GM12878 (cell line): ENCODE measurements around the gene GFRA1. TPM values are rescaled to one million over a fixed set of nuclear protein-coding genes. Genes with fewer than 3 reads are reported as not detected.

ENCODE experiments used
- ATAC-seq: fragments of 200-7000 bp; cut with Tn5 transposase; 3 replicates; pipeline ENCODE4 v1.9.1; 2020; ENCODE audit warnings: mild to moderate bottlenecking, moderate library complexity
- BruUV-seq: library from RNA; stranded (reverse); fragments of 400-500 nt; replicated peaks from 2 replicates; lab custom pipeline; 2021; lab: Mats Ljungman, UMichigan
- CTCF ChIA-PET: fragments of 300-600 bp; sonication (Branson Sonifier 250); formaldehyde crosslinking; extraction: SDS; loops from one replicate; lab custom pipeline; 2021; ENCODE audit warnings: inconsistent platforms; lab: Yijun Ruan, JAX
- POLR2A ChIA-PET: fragments of 350-600 bp; formaldehyde crosslinking; extraction: SDS; loops from one replicate; lab custom pipeline; 2021; ENCODE audit warnings: inconsistent platforms; lab: Charles Lee
- RAD21 ChIA-PET: fragments of 300-600 bp; sonication (Branson Sonifier 250); formaldehyde crosslinking; loops from one replicate; lab custom pipeline; 2023; ENCODE audit warnings: antibody characterized with exemption; ENCODE audit not compliant: unreplicated experiment; lab: Charles Lee
- SMC1A ChIA-PET: fragments of 300-600 bp; sonication (Branson Sonifier 250); formaldehyde crosslinking; loops from one replicate; lab custom pipeline; 2023; ENCODE audit not compliant: unreplicated experiment, uncharacterized antibody; lab: Charles Lee
- DNase-seq: peaks from one replicate; pipeline ENCODE4 v3.0.0-alpha.2; 2011; ENCODE audit warnings: low read depth, low spot score
- FAIRE-seq: peaks from 3 replicates; lab custom pipeline; 2011; peaks lifted over from hg19 to GRCh38; lab: Jason Lieb, UNC
- H2AFZ ChIP-seq: 2 replicates; pipeline ENCODE4 v1.6.0; 2011; ENCODE audit warnings: low read depth, low read length, control low read depth; ENCODE audit not compliant: control insufficient read depth
- H3K27ac ChIP-seq: 2 replicates; pipeline ENCODE4 v1.5.1; 2011; ENCODE audit warnings: control low read depth; ENCODE audit not compliant: control insufficient read depth, insufficient read depth
- H3K27me3 ChIP-seq, 2 experiments: replicated peaks in 1 of 2; 2 replicates each; pipeline versions ENCODE4 v1.6.0 to v1.6.1; 2011; ENCODE audit warnings: low read length in 1 of 2; ENCODE audit not compliant: control insufficient read depth in 2 of 2, insufficient read depth in 2 of 2
- H3K36me3 ChIP-seq, 2 experiments: 2 replicates each; pipeline ENCODE4 v1.5.1; 2011; ENCODE audit warnings: low read length in 1 of 2; ENCODE audit not compliant: control insufficient read depth in 2 of 2, insufficient read depth in 2 of 2
- H3K4me1 ChIP-seq: 2 replicates; pipeline ENCODE4 v1.6.1; 2011; ENCODE audit warnings: mild to moderate bottlenecking, low read length, moderate library complexity, mixed read lengths; ENCODE audit not compliant: control insufficient read depth, insufficient read depth
- H3K4me2 ChIP-seq: 2 replicates; pipeline ENCODE4 v1.6.0; 2011; ENCODE audit warnings: control low read depth; ENCODE audit not compliant: control insufficient read depth, insufficient read depth
- H3K4me3 ChIP-seq: fragments of 200-600 bp; sonication (generic); 2 replicates; pipeline ENCODE4 v1.5.1; 2016
- H3K79me2 ChIP-seq: 2 replicates; pipeline ENCODE4 v1.6.0; 2011; ENCODE audit warnings: low read length; ENCODE audit not compliant: control insufficient read depth, insufficient read depth
- H3K9ac ChIP-seq: 2 replicates; pipeline ENCODE4 v1.8.0; 2011; ENCODE audit warnings: low read length, control low read depth, mixed read lengths; ENCODE audit not compliant: control insufficient read depth, insufficient read depth
- H3K9me3 ChIP-seq: replicated peaks from 3 replicates; pipeline ENCODE4 v1.5.1; 2011; ENCODE audit warnings: mild to moderate bottlenecking, low read length; ENCODE audit not compliant: control insufficient read depth, insufficient read depth
- H4K20me1 ChIP-seq: 2 replicates; pipeline ENCODE4 v1.6.0; 2011; ENCODE audit not compliant: control insufficient read depth, insufficient read depth
- BHLHE40 ChIP-seq, 2 experiments: fragments of 450-650 bp in 1 of 2; IDR thresholded peaks; 2 replicates each; pipeline ENCODE4 v1.6.1; 2011 to 2017; ENCODE audit warnings: low read depth in 2 of 2, borderline replicate concordance in 1 of 2, improper control_type of control experiment in 1 of 2, low read length in 1 of 2, mild to moderate bottlenecking in 1 of 2
- CREM ChIP-seq: IDR thresholded peaks from 2 replicates; pipeline ENCODE4 v1.6.1; 2014; ENCODE audit warnings: antibody characterized with exemption, low read depth
- EED ChIP-seq: sonication (generic); IDR thresholded peaks from 2 replicates; pipeline ENCODE4 v1.6.1; 2016; ENCODE audit warnings: antibody characterized with exemption, low read depth
- ESRRA ChIP-seq: IDR thresholded peaks from 2 replicates; pipeline ENCODE4 v1.6.1; 2012; ENCODE audit warnings: mild to moderate bottlenecking, low read length, improper control_type of control experiment
- FOXK2 ChIP-seq: fragments of 450-650 bp; IDR thresholded peaks from 2 replicates; pipeline ENCODE4 v1.6.1; 2017; ENCODE audit warnings: mild to moderate bottlenecking, moderate library complexity
- HDGF ChIP-seq: fragments of 450-650 bp; IDR thresholded peaks from 2 replicates; pipeline ENCODE4 v1.6.1; 2016; ENCODE audit warnings: antibody characterized with exemption
- HSF1 ChIP-seq: fragments of 150-350 bp; IDR thresholded peaks from 2 replicates; pipeline ENCODE4 v1.6.1; 2014; ENCODE audit warnings: mild to moderate bottlenecking, low read depth, low read length
- PAX8 ChIP-seq: fragments of 450-650 bp; IDR thresholded peaks from 2 replicates; pipeline ENCODE4 v1.6.1; 2017; ENCODE audit warnings: mild to moderate bottlenecking, moderate library complexity
- POLR2AphosphoS2 ChIP-seq: IDR thresholded peaks from 2 replicates; pipeline ENCODE4 v1.6.1; 2011; ENCODE audit warnings: low read depth, mild to moderate bottlenecking, low read length, improper control_type of control experiment, moderate library complexity
- SMAD1 ChIP-seq: fragments of 450-650 bp; IDR thresholded peaks from 2 replicates; pipeline ENCODE4 v1.6.1; 2018; ENCODE audit warnings: mild to moderate bottlenecking, low read depth; ENCODE audit not compliant: partially characterized antibody
- SMARCA5 ChIP-seq: fragments of 450-650 bp; IDR thresholded peaks from 2 replicates; pipeline ENCODE4 v1.6.1; 2017; ENCODE audit warnings: mild to moderate bottlenecking
- SUPT20H ChIP-seq: IDR thresholded peaks from 2 replicates; pipeline ENCODE4 v1.6.1; 2011; ENCODE audit warnings: low read depth, mild to moderate bottlenecking, low read length, moderate library complexity, borderline replicate concordance; ENCODE audit not compliant: control insufficient read depth
- TARDBP ChIP-seq: IDR thresholded peaks from 2 replicates; pipeline ENCODE4 v1.6.1; 2016; ENCODE audit warnings: borderline replicate concordance
- TCF12 ChIP-seq: IDR thresholded peaks from 2 replicates; pipeline ENCODE4 v1.6.1; 2011; ENCODE audit warnings: low read depth, mild to moderate bottlenecking, low read length
- USF1 ChIP-seq: IDR thresholded peaks from 2 replicates; pipeline ENCODE4 v1.6.1; 2011; ENCODE audit warnings: borderline replicate concordance, low read depth, mild to moderate bottlenecking, moderate library complexity, mixed read lengths, low read length; ENCODE audit not compliant: insufficient read depth; ENCODE audit errors: extremely low read length
- WGBS: methylation state at CpG from one replicate; pipeline ENCODE4 v1.1.6; 2016; ENCODE audit warnings: low lambda C conversion rate; ENCODE audit not compliant: insufficient replicate concordance, insufficient coverage; ENCODE audit errors: missing lambda C conversion rate; 5-methylcytosine and 5-hydroxymethylcytosine counted together
- in situ Hi-C: fragments of 300-500 bp; cut with MboI; formaldehyde crosslinking; loops from 9 replicates; pipeline ENCODE4 v1.14.3; 2018; ENCODE audit warnings: mixed read lengths
- intact Hi-C: fragments of 100-400 bp; cut with micrococcal nuclease; formaldehyde crosslinking; loops from one replicate; pipeline ENCODE4 v1.14.2; 2022; ENCODE audit not compliant: unreplicated experiment
- polyA plus RNA-seq, 11 experiments: library from polyadenylated mRNA; depleted of rRNA in 4 of 11; unstranded in 6 of 11; stranded (reverse) in 5 of 11; fragments of >200 nt; fragmentation: Nextera tagmentation in 4 of 11; fragmentation: Illumina TruSeq in 1 of 11; extraction: Ambion mirVana in 4 of 11; extraction: Trizol in 1 of 11; gene quantifications; 1 replicate in 1 of 11; 2 replicates in 10 of 11; pipeline versions ENCODE4 v1.2.1 to v1.2.3, GENCODE V29; 2011 to 2016; ENCODE audit warnings: inconsistent platforms in 2 of 11, missing spikeins in 2 of 11, low read depth in 1 of 11
- total RNA-seq, 4 experiments: library from RNA; depleted of rRNA in 3 of 4; stranded (reverse); fragments of >200 nt in 3 of 4; fragmentation: Illumina TruSeq in 1 of 4; extraction: Trizol in 1 of 4; gene quantifications; 2 replicates each; pipeline versions ENCODE4 v1.2.1 to v1.2.3, GENCODE V29; 2013 to 2021

GFRA1 gene
- total and polyA plus RNA-seq, 10 of the 15 experiments (the other 5 are each of a cell fraction or from before 2014, with no cell fraction given) = 0.05 to 0.19 TPM; not detected in 8

- no peak for TF ChIP-seq BHLHE40 (IDR thresholded peaks at IDR 0.05; ENCODE audit: borderline replicate concordance in 1 of 2, low read depth in 2 of 2, low read length in 1 of 2)
- no peak for TF ChIP-seq ESRRA
- no peak for TF ChIP-seq PAX8
- TF ChIP-seq TCF12 = no peak
- TF ChIP-seq, all 136 proteins: peak for 0
Measured at GRCh38 chr10:116106611-116107010, 166.4 kb downstream of the GFRA1 start (continued).

DNA sequence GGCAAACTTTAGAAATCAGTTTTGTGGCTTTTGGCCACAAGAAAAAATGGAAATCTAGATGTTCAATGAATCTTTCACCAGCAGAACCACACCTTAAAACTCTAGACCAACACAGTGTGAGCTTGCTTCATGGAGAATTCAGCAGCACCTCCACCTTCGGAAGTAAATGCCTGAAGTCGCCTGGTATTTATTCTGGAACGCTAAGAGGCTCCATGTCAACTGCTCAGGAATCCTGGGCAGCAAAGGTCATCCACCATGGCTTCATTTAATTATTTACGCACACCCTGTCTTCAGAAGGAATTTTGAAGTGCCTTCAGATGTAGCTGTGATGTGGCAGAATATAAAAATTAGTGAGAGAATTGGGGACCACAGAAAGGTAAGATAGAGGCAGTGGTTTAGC is 167.7 kb downstream of the GFRA1 start:
- SMC1A ChIA-PET = no interaction called here
- no peaks in the 10 kb centered on the region for H3K27me3 ChIP-seq

More for the DNA sequence above, 167.7 kb downstream of the GFRA1 start:
- H4K20me1 ChIP-seq = no peaks in the 10 kb centered on the region
- FAIRE-seq (no peak), ATAC-seq (no peak), DNase-seq (no peak)
- WGBS = 21% methylated on average over 4 of the region's 4 CpGs
- no peak overlapping the region for H3K4me3 ChIP-seq
- in situ Hi-C loops (no loop called here), intact Hi-C loops (no loop called here)
- RAD21 ChIA-PET = no interaction called here
- H3K79me2 ChIP-seq = no peaks in the 10 kb centered on the region
- TF ChIP-seq SUPT20H = no peak
- TF ChIP-seq EED = no peak
- no peak for TF ChIP-seq USF1
- TF ChIP-seq SMARCA5 = no peak
- no peak for TF ChIP-seq POLR2AphosphoS2
- no peak for TF ChIP-seq SMAD1
- no peak for TF ChIP-seq FOXK2
- no peak for TF ChIP-seq HSF1
- no peak for TF ChIP-seq CREM
- TF ChIP-seq TARDBP = no peak
- no peak for TF ChIP-seq HDGF
- H3K9me3 ChIP-seq = no peaks in the 10 kb centered on the region
- no TSS peak for BruUV-seq
- H2AFZ ChIP-seq = no peak overlapping the region
- H3K27ac ChIP-seq = no peak overlapping the region
- no peaks in the 10 kb centered on the region for H3K4me1 ChIP-seq
- CTCF ChIA-PET = no interaction called here
- H3K36me3 ChIP-seq = no peaks in the 10 kb centered on the region
- no peak overlapping the region for H3K4me2 ChIP-seq
- POLR2A ChIA-PET = no interaction called here
- no peak overlapping the region for H3K9ac ChIP-seq
